H9 (cell line): ENCODE data around the gene EHD1. TPM values are rescaled to one million over a fixed set of nuclear protein-coding genes. Genes with fewer than 3 reads are reported as not detected.
A peak's percentile ranks its signal among the peaks of the same experiment; 100 is the strongest.

Experiments used
- DNase-seq: peaks from one replicate; pipeline ENCODE4 v3.0.0-alpha.2; 2017
- H2AFZ ChIP-seq: one replicate; pipeline ENCODE4 v1.6.1; 2013; ENCODE audit warnings: mild to moderate bottlenecking, low read length, control low read depth, moderate library complexity
- H2AK5ac ChIP-seq: 2 replicates; pipeline ENCODE4 v1.6.1; 2013; ENCODE audit warnings: low read length, control low read depth, mixed read lengths; ENCODE audit not compliant: insufficient read length
- H2BK120ac ChIP-seq: one replicate; pipeline ENCODE4 v1.6.1; 2013; ENCODE audit warnings: low read depth, mild to moderate bottlenecking, low read length, control low read depth, inconsistent platforms; ENCODE audit not compliant: poor library complexity, severe bottlenecking
- H2BK12ac ChIP-seq: 2 replicates; pipeline ENCODE4 v1.6.1; 2013; ENCODE audit warnings: low read length, control low read depth, mixed read lengths, low read depth; ENCODE audit not compliant: insufficient read length
- H2BK15ac ChIP-seq: 2 replicates; pipeline ENCODE4 v1.6.1; 2013; ENCODE audit warnings: low read depth, low read length, control low read depth
- H2BK20ac ChIP-seq: one replicate; pipeline ENCODE4 v1.6.1; 2013; ENCODE audit warnings: low read depth, mild to moderate bottlenecking, low read length, control low read depth, inconsistent platforms; ENCODE audit not compliant: poor library complexity, severe bottlenecking
- H2BK5ac ChIP-seq: 2 replicates; pipeline ENCODE4 v1.6.1; 2013; ENCODE audit warnings: low read length, control low read depth, mixed read lengths; ENCODE audit not compliant: insufficient read length
- H3K14ac ChIP-seq: 2 replicates; pipeline ENCODE4 v1.6.1; 2013; ENCODE audit warnings: low read length, control low read depth; ENCODE audit not compliant: insufficient read depth
- H3K18ac ChIP-seq: 2 replicates; pipeline ENCODE4 v1.6.1; 2013; ENCODE audit warnings: low read depth, mild to moderate bottlenecking, mixed read lengths, low read length, control low read depth; ENCODE audit not compliant: insufficient read length
- H3K23ac ChIP-seq: 2 replicates; pipeline ENCODE4 v1.6.1; 2013; ENCODE audit warnings: low read length, control low read depth, mixed read lengths, low read depth; ENCODE audit not compliant: insufficient read length
- H3K23me2 ChIP-seq: 2 replicates; pipeline ENCODE4 v1.6.1; 2013; ENCODE audit warnings: low read depth, mild to moderate bottlenecking, mixed read lengths, low read length, control low read depth; ENCODE audit not compliant: insufficient read length, poor library complexity, severe bottlenecking
- H3K27ac ChIP-seq: 2 replicates; pipeline ENCODE4 v1.5.1; 2013; ENCODE audit warnings: low read length, control low read depth, mixed read lengths, low read depth; ENCODE audit not compliant: insufficient read length
- H3K27me3 ChIP-seq: 2 replicates; pipeline ENCODE4 v1.6.1; 2013; ENCODE audit warnings: low read length, control low read depth, inconsistent platforms; ENCODE audit not compliant: insufficient read depth
- H3K4ac ChIP-seq: 2 replicates; pipeline ENCODE4 v1.6.1; 2013; ENCODE audit warnings: low read depth, mild to moderate bottlenecking, control low read depth, inconsistent platforms, low read length, moderate library complexity
- H3K4me1 ChIP-seq: 2 replicates; pipeline ENCODE4 v1.6.1; 2013; ENCODE audit warnings: low read length, control low read depth, inconsistent platforms; ENCODE audit not compliant: insufficient read depth
- H3K4me2 ChIP-seq: 2 replicates; pipeline ENCODE4 v1.6.1; 2013; ENCODE audit warnings: low read length, control low read depth, mixed read lengths; ENCODE audit not compliant: insufficient read length, insufficient read depth
- H3K56ac ChIP-seq: 2 replicates; pipeline ENCODE4 v1.6.1; 2013; ENCODE audit warnings: low read depth, mild to moderate bottlenecking, mixed read lengths, low read length, control low read depth; ENCODE audit not compliant: insufficient read length
- H3K79me1 ChIP-seq: 2 replicates; pipeline ENCODE4 v1.6.1; 2013; ENCODE audit warnings: low read depth, mild to moderate bottlenecking, moderate library complexity, low read length, control low read depth, inconsistent platforms; ENCODE audit not compliant: insufficient read depth, poor library complexity, severe bottlenecking
- H3K79me2 ChIP-seq: 2 replicates; pipeline ENCODE4 v1.6.1; 2013; ENCODE audit warnings: low read length, control low read depth, inconsistent platforms; ENCODE audit not compliant: insufficient read depth
- H3K9ac ChIP-seq: 2 replicates; pipeline ENCODE4 v1.6.1; 2013; ENCODE audit warnings: low read length, control low read depth, mixed read lengths; ENCODE audit not compliant: insufficient read length; ENCODE audit errors: extremely low read depth
- H3K9me3 ChIP-seq: one replicate; pipeline ENCODE4 v1.6.1; 2013; ENCODE audit warnings: low read depth, low read length, inconsistent platforms; ENCODE audit not compliant: control insufficient read depth
- H3T11ph ChIP-seq: one replicate; pipeline ENCODE4 v1.6.1; 2013; ENCODE audit warnings: mild to moderate bottlenecking, low read length, control low read depth, inconsistent platforms
- H4K20me1 ChIP-seq: one replicate; pipeline ENCODE4 v1.6.1; 2013; ENCODE audit not compliant: control insufficient read depth, insufficient read length, insufficient read depth
- H4K5ac ChIP-seq: 2 replicates; pipeline ENCODE4 v1.6.1; 2013; ENCODE audit warnings: low read depth, mild to moderate bottlenecking, mixed read lengths, low read length, control low read depth; ENCODE audit not compliant: insufficient read length
- H4K8ac ChIP-seq: replicated peaks from 2 replicates; pipeline ENCODE4 v1.6.1; 2013; ENCODE audit warnings: low read length, control low read depth, mixed read lengths, low read depth; ENCODE audit not compliant: insufficient read length
- H4K91ac ChIP-seq: 2 replicates; pipeline ENCODE4 v1.6.1; 2013; ENCODE audit warnings: low read depth, mild to moderate bottlenecking, moderate library complexity, mixed read lengths, low read length, control low read depth; ENCODE audit not compliant: insufficient read length
- H3K27ac Mint-ChIP-seq, 3 experiments: 2 replicates in 2 of 3; 3 replicates in 1 of 3; pipeline ENCODE4 v1.8.0; 2020 to 2021; ENCODE audit warnings: mixed read lengths in 3 of 3, mild to moderate bottlenecking in 1 of 3, moderate library complexity in 1 of 3
- H3K27me3 Mint-ChIP-seq: 2 replicates; pipeline ENCODE4 v1.8.0; 2021; ENCODE audit warnings: low read depth, mild to moderate bottlenecking, moderate library complexity, mixed read lengths
- H3K36me3 Mint-ChIP-seq, 3 experiments: 2 replicates in 2 of 3; 3 replicates in 1 of 3; pipeline ENCODE4 v1.8.0; 2020 to 2021; ENCODE audit warnings: low read depth in 3 of 3, mixed read lengths in 3 of 3; ENCODE audit not compliant: insufficient read depth in 1 of 3
- H3K4me1 Mint-ChIP-seq, 2 experiments: 2 replicates each; pipeline ENCODE4 v1.8.0; 2020; ENCODE audit warnings: mixed read lengths in 2 of 2
- H3K4me3 Mint-ChIP-seq, 2 experiments: 2 replicates in 1 of 2; 3 replicates in 1 of 2; pipeline ENCODE4 v1.8.0; 2020 to 2021; ENCODE audit warnings: mild to moderate bottlenecking in 2 of 2, mixed read lengths in 2 of 2, moderate library complexity in 1 of 2
- H3K9me3 Mint-ChIP-seq, 2 experiments: 2 replicates in 1 of 2; 3 replicates in 1 of 2; pipeline ENCODE4 v1.8.0; 2020; ENCODE audit warnings: mild to moderate bottlenecking in 2 of 2, mixed read lengths in 2 of 2, moderate library complexity in 1 of 2
- CTCF ChIP-seq: fragments of 200-600 bp; sonication (generic); conservative IDR thresholded peaks from 3 replicates; pipeline ENCODE4 v1.8.0; 2021; ENCODE audit warnings: antibody characterized with exemption, mild to moderate bottlenecking
- WGBS: extraction: QIAGEN DNeasy Blood & Tissue Kit; methylation state at CpG from one replicate; pipeline ENCODE4 v1.1.7; 2013; ENCODE audit warnings: missing lambda C conversion rate, low lambda C conversion rate, mixed read lengths; ENCODE audit not compliant: insufficient read length; ENCODE audit errors: extremely low coverage; 5-methylcytosine and 5-hydroxymethylcytosine counted together
- total RNA-seq: library from RNA; stranded (reverse); gene quantifications from 2 replicates; pipeline ENCODE4 v1.2.1, GENCODE V29; 2021

The EHD1 gene
- total RNA-seq, 1 experiment from 2014 or later = 31.0 TPM

GRCh38 chr11:64869571-64870175 lies 8.7 kb downstream of the EHD1 start:
- no peak overlapping the region for H2AFZ ChIP-seq
- no peaks in the 10 kb centered on the region for H3K79me2 ChIP-seq
- no peaks in the 10 kb centered on the region for H3K79me1 ChIP-seq
- H3K23ac ChIP-seq = no peak overlapping the region
- H3K56ac ChIP-seq = no peak overlapping the region
- H2BK12ac ChIP-seq = no peak overlapping the region
- no peaks in the 10 kb centered on the region for H3K9me3 ChIP-seq
- no peak for DNase-seq
- no peaks in the 10 kb centered on the region for H3K4me1 ChIP-seq
- no peak overlapping the region for H3K4ac ChIP-seq
- H2BK5ac ChIP-seq = no peak overlapping the region
- no peak overlapping the region for H3T11ph ChIP-seq
- H2BK15ac ChIP-seq = no peak overlapping the region
- no peak overlapping the region for H2AK5ac ChIP-seq
- H4K91ac ChIP-seq = no peak overlapping the region
- no peak overlapping the region for H2BK20ac ChIP-seq
- peak; percentile 60 for TF ChIP-seq CTCF
- no peak overlapping the region for H2BK120ac ChIP-seq
- no peak overlapping the region for H4K5ac ChIP-seq
- Mint-ChIP-seq H3K4me1 (peaks cover 0 to 8% of the 10 kb centered on the region in 2 experiments; a peak in 2 of 4 replicates), H3K27ac (no peak overlapping the region; a peak in 1 of 7 replicates), H3K27me3 (no peaks in the 10 kb centered on the region), H3K9me3 (no peaks in the 10 kb centered on the region), H3K36me3 (peaks cover 4 to 14% (median 6%) of the 10 kb centered on the region in 3 experiments; a peak in 6 of 7 replicates), H3K4me3 (no peak overlapping the region)
- H4K20me1 ChIP-seq = no peaks in the 10 kb centered on the region
- no peak overlapping the region for H4K8ac ChIP-seq
- no peak overlapping the region for H3K18ac ChIP-seq
- H3K9ac ChIP-seq = no peak overlapping the region
- H3K27ac ChIP-seq = no peak overlapping the region
- H3K14ac ChIP-seq = no peak overlapping the region
- WGBS = no CpG with 5 or more reads among the region's 9 CpGs
- H3K23me2 ChIP-seq = no peaks in the 10 kb centered on the region
- no peak overlapping the region for H3K4me2 ChIP-seq
- no peaks in the 10 kb centered on the region for H3K27me3 ChIP-seq
